Measurements from ENCODE around the gene NLGN1. TPM values are rescaled to one million over a fixed set of nuclear protein-coding genes. Genes with fewer than 3 reads are reported as not detected.

Gene NLGN1
- total and polyA plus RNA-seq, 9 of the 15 experiments (the other 6 are each of a cell fraction or from before 2014, with no cell fraction given), result under 0.01 to 0.01 TPM; not detected in 7

GRCh38 chr3:173743111-173743510 is 345.6 kb downstream of the NLGN1 start:
- Histone ChIP-seq H3K9me3 (replicated peaks; ENCODE audit: control insufficient read depth, insufficient read depth, low read depth, low read length) (no peaks in the 10 kb centered on the region; the same call in 1 of the 2 replicates), H3K4me2 (ENCODE audit: insufficient read depth, low read length) (no peak overlapping the region), H2AFZ (ENCODE audit: low read depth, low read length) (no peak overlapping the region), H3K4me1 (replicated peaks in 1 of 2; ENCODE audit: control insufficient read depth in 2 of 2, insufficient read depth in 2 of 2, low read length in 2 of 2) (no peaks in the 10 kb centered on the region), H3K4me3 (no peak overlapping the region), H4K20me1 (replicated peaks; ENCODE audit: control insufficient read depth, insufficient read depth, low read length) (no peaks in the 10 kb centered on the region), H3K27me3 (ENCODE audit: control insufficient read depth in 2 of 2, insufficient read depth in 2 of 2, low read length in 2 of 2) (no peaks in the 10 kb centered on the region), H3K27ac (ENCODE audit: extremely low read depth, low read depth, low read length) (no peak overlapping the region), H3K9ac (ENCODE audit: insufficient read depth in 1 of 2, low read depth in 2 of 2, low read length in 2 of 2) (no peak overlapping the region), H3K79me2 (ENCODE audit: control insufficient read depth, insufficient read depth, low read length) (no peaks in the 10 kb centered on the region), H3K36me3 (ENCODE audit: control insufficient read depth, insufficient read depth, low read length) (no peaks in the 10 kb centered on the region), H3K9me1 (ENCODE audit: control insufficient read depth, insufficient read depth, low read length) (no peaks in the 10 kb centered on the region)
- ATAC-seq (no peak), DNase-seq (ENCODE audit: extremely low read depth in 1 of 4, low spot score in 3 of 4) (no peak), FAIRE-seq (no peak)
- BruUV-seq (replicated peaks), result no TSS peak
- POLR2A ChIA-PET, result no interaction called here
- no peak for TF ChIP-seq RUNX1 (IDR thresholded peaks at IDR 0.05; ENCODE audit: low read depth)
- WGBS (ENCODE audit: insufficient coverage, low coverage, missing lambda C conversion rate), result 2% methylated on average over 3 of the region's 3 CpGs
- CTCF ChIA-PET (ENCODE audit: low intra/inter-chr PET ratio), result no interaction called here
- intact Hi-C loops (cut with micrococcal nuclease) (no loop called here), in situ Hi-C loops (cut with MboI) (no loop called here)

- FAIRE-seq (no peak), DNase-seq (ENCODE audit: extremely low read depth in 1 of 4, low spot score in 3 of 4) (no peak)
- TF ChIP-seq JUND (IDR thresholded peaks at IDR 0.05; ENCODE audit: borderline replicate concordance, low read depth, low read length) (no peak), JUND (tag; IDR thresholded peaks at IDR 0.05; ENCODE audit: borderline replicate concordance, low read depth, low read length) (no peak), ZNF224 (CRISPR knock-in tag; IDR thresholded peaks at IDR 0.05) (no peak), ZBTB43 (CRISPR knock-in tag; IDR thresholded peaks at IDR 0.05) (no peak)
Observed at GRCh38 chr3:173743516-173743915, 346.0 kb downstream of the NLGN1 start.

More at GRCh38 chr3:173743516-173743915, 346.0 kb downstream of the NLGN1 start:
- in situ Hi-C loops (cut with MboI), result no loop called here
- ChIA-PET POLR2A (no interaction called here), CTCF (ENCODE audit: low intra/inter-chr PET ratio) (no interaction called here)
- H3K27me3 ChIP-seq (ENCODE audit: control insufficient read depth in 2 of 2, insufficient read depth in 2 of 2, low read length in 2 of 2), result no peaks in the 10 kb centered on the region
- H2AFZ ChIP-seq (ENCODE audit: low read depth, low read length), result no peak overlapping the region
- no peak overlapping the region for H3K4me2 ChIP-seq (ENCODE audit: insufficient read depth, low read length)
- no peaks in the 10 kb centered on the region for H4K20me1 ChIP-seq (replicated peaks; ENCODE audit: control insufficient read depth, insufficient read depth, low read length)
- no peaks in the 10 kb centered on the region for H3K9me1 ChIP-seq (ENCODE audit: control insufficient read depth, insufficient read depth, low read length)
- no peaks in the 10 kb centered on the region for H3K79me2 ChIP-seq (ENCODE audit: control insufficient read depth, insufficient read depth, low read length)
- no peaks in the 10 kb centered on the region for H3K4me1 ChIP-seq (replicated peaks in 1 of 2; ENCODE audit: control insufficient read depth in 2 of 2, insufficient read depth in 2 of 2, low read length in 2 of 2)
- H3K36me3 ChIP-seq (ENCODE audit: control insufficient read depth, insufficient read depth, low read length), result no peaks in the 10 kb centered on the region
- intact Hi-C loops (cut with micrococcal nuclease), result no loop called here
- no peak overlapping the region for H3K4me3 ChIP-seq
- no peak overlapping the region for H3K9ac ChIP-seq (ENCODE audit: insufficient read depth in 1 of 2, low read depth in 2 of 2, low read length in 2 of 2)
- ATAC-seq, result no peak
- no peak overlapping the region for H3K27ac ChIP-seq (ENCODE audit: extremely low read depth, low read depth, low read length)
- 0% methylated on average over 1 of the region's 1 CpG for WGBS (ENCODE audit: insufficient coverage, low coverage, missing lambda C conversion rate)
- H3K9me3 ChIP-seq (replicated peaks; ENCODE audit: control insufficient read depth, insufficient read depth, low read depth, low read length), result no peaks in the 10 kb centered on the region; the same call in 1 of the 2 replicates
- no TSS peak for BruUV-seq (replicated peaks)
